A673 (cell line): ENCODE measurements around the gene TELO2. TPM values are rescaled to one million over a fixed set of nuclear protein-coding genes. Genes with fewer than 3 reads are reported as not detected.

Experiments
- BruUV-seq: library from RNA; stranded (reverse); fragments of 400-500 nt; replicated peaks from 2 replicates; lab custom pipeline; 2021; lab: Mats Ljungman, UMichigan
- CTCF ChIA-PET: fragments of 300-600 bp; sonication (Branson Sonifier 250); formaldehyde crosslinking; loops from one replicate; lab custom pipeline; 2022; ENCODE audit warnings: antibody characterized with exemption; lab: Charles Lee
- POLR2A ChIA-PET: fragments of 300-600 bp; sonication (Branson Sonifier 250); formaldehyde crosslinking; loops from one replicate; lab custom pipeline; 2022; ENCODE audit warnings: antibody characterized with exemption; ENCODE audit not compliant: low non-redundant PET; lab: Charles Lee
- DNase-seq: peaks from one replicate; pipeline ENCODE4 v3.0.0-alpha.2; 2015; ENCODE audit warnings: low spot score
- H3K27ac ChIP-seq: fragments of 200-600 bp; sonication (generic); 2 replicates; pipeline ENCODE4 v1.5.1; 2016; ENCODE audit warnings: mixed run types, low read depth, mild to moderate bottlenecking, mixed read lengths, antibody characterized with exemption, low read length; ENCODE audit not compliant: poor library complexity, severe bottlenecking
- H3K27me3 ChIP-seq: fragments of 200-600 bp; sonication (generic); replicated peaks from 2 replicates; pipeline ENCODE4 v1.6.1; 2017; ENCODE audit warnings: mixed run types, low read depth, mild to moderate bottlenecking, mixed read lengths, antibody characterized with exemption, low read length; ENCODE audit not compliant: insufficient read depth, poor library complexity
- H3K36me3 ChIP-seq: fragments of 200-600 bp; sonication (generic); 2 replicates; pipeline ENCODE4 v1.6.1; 2016; ENCODE audit warnings: mixed run types, mild to moderate bottlenecking, mixed read lengths, antibody characterized with exemption, low read length; ENCODE audit not compliant: insufficient read depth, poor library complexity, severe bottlenecking
- H3K4me1 ChIP-seq: fragments of 200-600 bp; sonication (generic); 2 replicates; pipeline ENCODE4 v1.6.1; 2017; ENCODE audit warnings: mixed run types, mild to moderate bottlenecking, mixed read lengths, antibody characterized with exemption, low read length; ENCODE audit not compliant: insufficient read depth, poor library complexity, severe bottlenecking
- H3K4me3 ChIP-seq: fragments of 200-600 bp; sonication (generic); 2 replicates; pipeline ENCODE4 v1.5.1; 2016; ENCODE audit warnings: low read depth, mixed run types, mild to moderate bottlenecking, mixed read lengths, low read length; ENCODE audit not compliant: poor library complexity, severe bottlenecking
- H3K9me3 ChIP-seq: fragments of 200-600 bp; sonication (generic); 2 replicates; pipeline ENCODE4 v1.6.1; 2016; ENCODE audit warnings: mixed run types, low read depth, mild to moderate bottlenecking, mixed read lengths, antibody characterized with exemption, low read length; ENCODE audit not compliant: poor library complexity, severe bottlenecking
- CTCF ChIP-seq: fragments of 300-800, 200-600 bp; sonication (generic); conservative IDR thresholded peaks from 2 replicates; pipeline ENCODE4 v1.5.1; 2017; ENCODE audit warnings: low read depth, mild to moderate bottlenecking, antibody characterized with exemption, low read length, moderate library complexity, mixed read lengths
- EZH2 ChIP-seq: fragments of 200-600 bp; sonication (generic); IDR thresholded peaks from 2 replicates; pipeline ENCODE4 v1.6.1; 2017; ENCODE audit warnings: borderline replicate concordance, low read depth, mild to moderate bottlenecking, mixed read lengths, antibody characterized with exemption, low read length; ENCODE audit not compliant: poor library complexity, severe bottlenecking
- intact Hi-C: fragments of 100-400 bp; cut with micrococcal nuclease; formaldehyde crosslinking; loops from one replicate; pipeline ENCODE4 v1.10.0; 2022; ENCODE audit not compliant: unreplicated experiment
- total RNA-seq: library from RNA; stranded (reverse); gene quantifications from 2 replicates; pipeline ENCODE4 v1.2.3, GENCODE V29; 2021

The TELO2 gene
- total RNA-seq, 1 experiment from 2014 or later = 67.0 TPM

- POLR2A ChIA-PET = interaction anchor here (0.6 kb wide), 1 partner anchor 131 kb away, joined by 3 read pairs; no protein-coding TSS in a partner anchor
- Histone ChIP-seq H3K9me3 (no peaks in the 10 kb centered on the region), H3K27ac (no peak overlapping the region), H3K4me1 (no peaks in the 10 kb centered on the region), H3K27me3 (no peaks in the 10 kb centered on the region), H3K36me3 (no peaks in the 10 kb centered on the region), H3K4me3 (no peak overlapping the region)
- no peak for DNase-seq
- CTCF ChIA-PET = interaction anchor here (0.5 kb wide), 1 partner anchor 22 kb away, joined by 9 read pairs; no protein-coding TSS in a partner anchor
- no TSS peak for BruUV-seq
- intact Hi-C loops = no loop called here
- TF ChIP-seq EZH2 (no peak), CTCF (no peak)
Measured at GRCh38 chr16:1464894-1465566, 28.1 kb upstream of the TELO2 start.

GRCh38 chr16:1465567-1465915, 27.6 kb upstream of the TELO2 start:
- no peak overlapping the region for H3K27ac ChIP-seq
- POLR2A ChIA-PET = no interaction called here
- H3K27me3 ChIP-seq = no peaks in the 10 kb centered on the region
- H3K9me3 ChIP-seq = no peaks in the 10 kb centered on the region
- intact Hi-C loops = no loop called here
- no peaks in the 10 kb centered on the region for H3K4me1 ChIP-seq
- TF ChIP-seq EZH2 = no peak
- no peak for TF ChIP-seq CTCF
- CTCF ChIA-PET = no interaction called here
- H3K4me3 ChIP-seq = no peak overlapping the region
- DNase-seq = no peak
- no TSS peak for BruUV-seq
- no peaks in the 10 kb centered on the region for H3K36me3 ChIP-seq

- Histone ChIP-seq H3K36me3 (no peaks in the 10 kb centered on the region), H3K9me3 (no peaks in the 10 kb centered on the region), H3K27ac (no peak overlapping the region), H3K27me3 (no peaks in the 10 kb centered on the region), H3K4me3 (no peak overlapping the region), H3K4me1 (no peaks in the 10 kb centered on the region)
- CTCF ChIA-PET = no interaction called here
- DNase-seq = no peak
- BruUV-seq = no TSS peak
- POLR2A ChIA-PET = no interaction called here
- intact Hi-C loops = no loop called here
- TF ChIP-seq EZH2 (no peak), CTCF (no peak)
Measured at GRCh38 chr16:1466054-1466453, 27.1 kb upstream of the TELO2 start.
